ENCODE results near the gene SEPTIN1. TPM values are rescaled to one million over a fixed set of nuclear protein-coding genes. Genes with fewer than 3 reads are reported as not detected.
"Not testable (repeated sequence)": the region's sequence is repeated elsewhere in the genome, so short reads cannot be mapped to it uniquely, and the experiment has no call there.

SEPTIN1 gene
- total and polyA plus RNA-seq, 5 experiments from 2014 or later = 178 to 249 (median 222) TPM

DNA sequence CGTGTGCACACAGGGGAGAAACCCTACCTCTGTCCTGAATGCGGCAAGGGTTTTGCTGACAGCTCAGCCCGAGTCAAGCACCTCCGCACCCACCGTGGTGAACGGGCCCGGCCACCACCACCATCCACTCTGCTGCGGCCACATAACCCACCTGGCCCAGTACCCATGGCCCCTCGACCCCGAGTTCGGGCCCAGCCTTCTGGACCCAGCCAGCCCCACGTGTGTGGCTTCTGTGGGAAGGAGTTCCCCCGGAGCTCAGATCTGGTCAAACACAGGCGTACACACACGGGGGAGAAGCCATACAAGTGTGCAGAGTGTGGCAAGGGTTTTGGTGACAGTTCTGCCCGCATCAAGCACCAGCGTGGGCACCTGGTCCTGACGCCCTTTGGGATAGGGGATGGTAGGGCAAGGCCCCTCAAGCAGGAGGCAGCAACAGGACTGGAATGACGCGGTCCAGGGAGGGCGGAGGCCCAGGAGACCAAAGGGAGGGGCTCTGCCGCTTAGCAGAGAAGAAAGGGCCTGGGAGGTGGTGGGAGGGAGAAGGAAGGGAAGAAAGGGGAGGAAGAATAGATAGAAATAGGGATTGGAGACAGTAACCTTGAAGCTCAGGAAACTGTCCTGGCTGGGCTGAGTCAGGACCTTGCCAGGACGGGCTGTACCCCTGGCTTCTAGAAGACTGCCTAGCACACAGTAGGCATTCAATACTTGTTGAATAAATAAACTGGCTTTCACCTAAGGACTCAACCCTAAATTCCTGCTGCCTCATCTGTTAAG lies 16.5 kb upstream of the SEPTIN1 start:
- POLR2A ChIA-PET = interaction anchor here (0.6 to 2.4 kb wide), 9 partner anchors 8 to 136 kb away, joined by 3 to 12 read pairs (median 5); partner anchors contain the start of genes SEPTIN1, TBC1D10B and ZNF771
- peaks cover 0 to 13% (median 0%) of the 10 kb centered on the region in 3 donors for H3K36me3 Mint-ChIP-seq
- no peaks in the 10 kb centered on the region for H3K27me3 Mint-ChIP-seq
- no peak for DNase-seq
- ATAC-seq = no peak
- H3K4me1 Mint-ChIP-seq = peaks cover 25 to 61% (median 55%) of the 10 kb centered on the region in 4 donors
- peak overlapping the region; percentile 27 to 93 (median 78) for H3K4me3 Mint-ChIP-seq
- H3K9me3 Mint-ChIP-seq = no peaks in the 10 kb centered on the region
- peak overlapping the region in 9 of 10 donors; percentile 8 to 90 (median 58) for H3K27ac Mint-ChIP-seq

DNA sequence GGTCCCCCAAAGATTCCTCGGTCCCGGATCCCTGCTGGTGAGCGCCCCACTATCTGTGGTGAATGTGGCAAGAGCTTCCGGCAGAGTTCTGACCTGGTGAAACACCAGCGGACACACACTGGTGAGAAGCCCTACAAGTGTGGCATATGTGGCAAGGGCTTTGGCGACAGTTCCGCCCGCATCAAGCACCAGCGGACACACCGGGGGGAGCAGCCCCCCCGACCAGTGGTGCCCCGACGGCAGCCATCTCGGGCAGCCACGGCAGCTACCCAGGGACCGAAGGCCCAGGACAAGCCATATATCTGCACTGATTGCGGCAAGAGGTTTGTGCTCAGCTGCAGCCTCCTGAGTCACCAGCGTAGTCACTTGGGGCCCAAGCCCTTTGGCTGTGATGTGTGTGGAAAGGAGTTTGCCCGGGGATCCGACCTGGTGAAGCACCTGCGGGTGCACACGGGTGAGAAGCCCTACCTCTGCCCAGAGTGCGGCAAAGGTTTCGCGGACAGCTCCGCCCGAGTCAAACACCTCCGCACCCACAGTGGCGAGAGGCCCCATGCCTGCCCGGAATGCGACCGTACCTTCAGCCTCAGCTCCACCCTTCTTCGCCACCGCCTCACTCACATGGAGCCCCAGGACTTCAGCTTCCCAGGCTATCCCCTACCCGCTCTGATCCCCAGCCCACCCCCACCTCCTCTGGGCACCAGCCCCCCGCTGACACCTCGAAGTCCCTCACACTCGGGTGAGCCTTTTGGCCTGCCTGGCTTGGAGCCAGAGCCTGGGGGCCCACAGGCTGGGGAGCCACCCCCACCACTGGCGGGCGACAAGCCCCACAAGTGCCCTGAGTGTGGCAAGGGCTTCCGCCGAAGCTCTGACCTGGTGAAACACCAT lies 15.7 kb upstream of the SEPTIN1 start:
- ATAC-seq = no peak
- peaks cover 0 to 13% (median 0%) of the 10 kb centered on the region in 3 donors for H3K36me3 Mint-ChIP-seq
- peaks cover 25 to 61% (median 54%) of the 10 kb centered on the region in 4 donors for H3K4me1 Mint-ChIP-seq
- H3K4me3 Mint-ChIP-seq = peak overlapping the region in 1 of 10 donors; percentile 45
- no peaks in the 10 kb centered on the region for H3K9me3 Mint-ChIP-seq
- no peaks in the 10 kb centered on the region for H3K27me3 Mint-ChIP-seq
- H3K27ac Mint-ChIP-seq = peak overlapping the region in 2 of 10 donors; percentile 20 to 40
- DNase-seq = no peak
- POLR2A ChIA-PET = interaction anchor here (1.0 to 2.4 kb wide), 5 partner anchors 9 to 27 kb away, joined by 4 to 12 read pairs (median 6); partner anchors contain the start of genes SEPTIN1, TBC1D10B and ZNF771

- Mint-ChIP-seq H3K36me3 (peaks cover 0 to 13% (median 0%) of the 10 kb centered on the region in 3 donors), H3K4me3 (peak overlapping the region in 9 of 10 donors; percentile 54 to 92 (median 82)), H3K4me1 (peaks cover 25 to 61% (median 54%) of the 10 kb centered on the region in 4 donors), H3K27ac (peak overlapping the region in 9 of 10 donors; percentile 9 to 86 (median 57)), H3K27me3 (no peaks in the 10 kb centered on the region), H3K9me3 (no peaks in the 10 kb centered on the region)
- DNase-seq (no peak), ATAC-seq (no peak)
- POLR2A ChIA-PET = interaction anchor here (0.7 to 3.1 kb wide), 6 partner anchors 10 to 228 kb away, joined by 4 to 28 read pairs (median 8); partner anchors contain the start of genes TBC1D10B and ZNF771
Measured at GRCh38 chr16:30397056-30397455, 14.7 kb upstream of the SEPTIN1 start.

- Mint-ChIP-seq H3K4me3 (peak overlapping the region; percentile 64 to 92 (median 84)), H3K4me1 (peaks cover 23 to 57% (median 53%) of the 10 kb centered on the region in 4 donors), H3K36me3 (peaks cover 0 to 13% (median 0%) of the 10 kb centered on the region in 3 donors), H3K27ac (peak overlapping the region in 7 of 10 donors; percentile 1 to 86 (median 57))
- DNase-seq, ATAC-seq, H3K27me3 Mint-ChIP-seq, H3K9me3 Mint-ChIP-seq: not testable (repeated sequence)
- POLR2A ChIA-PET = interaction anchor here (0.7 to 3.3 kb wide), 7 partner anchors 11 to 229 kb away, joined by 4 to 82 read pairs (median 27); partner anchors contain the start of genes CORO1A, SEPTIN1, TBC1D10B and ZNF771
Measured at GRCh38 chr16:30396627-30397026, 14.3 kb upstream of the SEPTIN1 start.

DNA sequence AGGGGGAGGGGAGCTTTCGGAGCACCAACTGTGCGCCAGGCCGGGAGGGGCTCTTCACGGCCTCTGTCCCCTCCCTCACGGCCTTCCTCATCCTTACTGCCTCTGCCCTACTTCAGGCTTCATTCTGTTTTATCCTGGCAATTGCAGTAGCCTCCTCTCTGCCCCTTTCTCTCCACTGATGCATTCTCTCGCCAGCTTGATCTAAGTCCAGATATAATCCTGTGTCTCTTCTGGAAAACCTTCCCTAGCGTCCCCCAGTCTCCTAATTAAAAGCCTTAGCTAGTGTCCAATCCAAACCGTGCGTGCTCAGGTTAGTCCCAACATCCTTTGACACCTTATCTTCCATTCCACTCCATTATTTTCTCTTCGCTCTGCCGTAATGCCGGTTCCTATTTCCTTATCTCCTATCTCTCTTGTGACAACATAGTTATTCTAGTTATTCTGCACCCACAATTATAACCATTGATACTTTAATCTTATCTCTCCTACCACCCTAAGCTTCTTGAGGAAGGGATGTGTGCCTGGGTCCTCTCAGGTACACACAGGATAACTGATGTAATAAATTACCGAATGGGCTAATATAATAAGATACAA lies 13.7 kb upstream of the SEPTIN1 start:
- H3K4me1 Mint-ChIP-seq = peaks cover 21 to 52% (median 50%) of the 10 kb centered on the region in 4 donors
- POLR2A ChIA-PET = interaction anchor here (0.7 to 3.3 kb wide), 8 partner anchors 11 to 229 kb away, joined by 4 to 82 read pairs (median 24); partner anchors contain the start of genes CORO1A, SEPTIN1, TBC1D10B and ZNF771
- H3K27ac Mint-ChIP-seq = peak overlapping the region; percentile 1 to 90 (median 82)
- no peak for DNase-seq
- ATAC-seq = no peak
- peak overlapping the region; percentile 72 to 92 (median 84) for H3K4me3 Mint-ChIP-seq
- peaks cover 0 to 13% (median 0%) of the 10 kb centered on the region in 3 donors for H3K36me3 Mint-ChIP-seq
- H3K27me3 Mint-ChIP-seq = no peaks in the 10 kb centered on the region
- no peaks in the 10 kb centered on the region for H3K9me3 Mint-ChIP-seq

DNA sequence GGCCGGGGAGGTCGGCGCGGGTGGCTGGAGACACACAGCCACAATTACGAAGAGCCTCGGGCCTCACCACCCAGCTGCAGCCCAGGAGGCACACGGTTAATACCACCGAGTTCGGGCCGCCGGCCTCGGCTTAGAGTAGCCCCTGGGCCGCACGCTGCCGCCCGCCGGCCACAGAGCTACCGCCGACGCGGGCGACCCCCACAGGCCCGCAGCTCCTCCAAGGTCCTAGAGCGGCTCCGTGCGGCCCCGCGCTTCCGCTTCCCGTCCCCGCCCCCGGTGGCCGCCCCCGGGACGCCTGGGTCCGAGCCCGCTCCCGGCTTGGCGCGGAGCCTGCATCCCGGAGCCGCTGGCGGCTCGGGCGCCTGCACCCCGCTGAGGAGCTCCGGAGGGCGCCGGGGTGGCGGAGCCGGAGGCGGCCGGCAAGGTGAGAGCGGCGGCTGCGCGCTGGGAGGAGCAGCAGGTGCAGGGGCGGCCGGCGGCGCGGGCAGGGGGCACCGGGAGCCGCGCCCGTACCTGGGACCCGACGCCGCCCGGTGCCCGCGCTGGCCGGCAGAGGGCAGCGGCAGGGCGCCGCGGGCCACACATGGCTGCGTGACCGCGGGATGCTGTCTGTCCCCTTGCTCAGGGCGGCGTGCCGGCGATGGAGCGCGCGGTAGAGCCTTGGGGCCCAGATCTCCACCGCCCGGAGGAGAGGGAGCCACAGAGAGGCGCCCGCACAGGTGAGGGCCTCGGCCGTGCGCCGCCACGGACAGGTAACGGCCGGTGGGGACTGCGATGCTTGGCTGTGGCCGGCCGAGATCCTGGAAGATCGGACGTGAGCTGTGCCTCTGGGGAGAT lies 13.0 kb upstream of the SEPTIN1 start, which contains the start of gene ZNF48:
ZNF48 (plus strand) TSS at position 266 of the 837 bp plus-strand sequence; CDS start at position 641, 375 bp downstream.
- Mint-ChIP-seq H3K36me3 (peaks cover 0 to 13% (median 0%) of the 10 kb centered on the region in 3 donors), H3K9me3 (no peaks in the 10 kb centered on the region), H3K4me3 (peak within 1 kb of the TSS; percentile 76 to 94 (median 86)), H3K27me3 (no peaks in the 10 kb centered on the region), H3K4me1 (peaks cover 21 to 49% (median 45%) of the 10 kb centered on the region in 4 donors), H3K27ac (peak within 1 kb of the TSS; percentile 69 to 94 (median 88))
- ATAC-seq (peak; percentile 72), DNase-seq (peak in 9 of 10 donors; percentile 20 to 70 (median 56))
- POLR2A ChIA-PET = interaction anchor here (0.8 to 3.3 kb wide), 11 partner anchors 12 to 330 kb away, joined by 3 to 82 read pairs (median 4); partner anchors contain the start of genes ALDOA, CORO1A, MYL11 and SEPTIN1

- Mint-ChIP-seq H3K4me3 (peak overlapping the region; percentile 76 to 94 (median 84)), H3K36me3 (peaks cover 0 to 13% (median 0%) of the 10 kb centered on the region in 3 donors), H3K27me3 (no peaks in the 10 kb centered on the region), H3K27ac (peak overlapping the region; percentile 67 to 94 (median 81)), H3K9me3 (no peaks in the 10 kb centered on the region), H3K4me1 (peaks cover 21 to 42% (median 39%) of the 10 kb centered on the region in 4 donors)
- DNase-seq (no peak), ATAC-seq (no peak)
- POLR2A ChIA-PET = interaction anchor here (0.8 to 3.3 kb wide), 10 partner anchors 12 to 329 kb away, joined by 3 to 82 read pairs (median 12); partner anchors contain the start of genes ALDOA, MYL11, SEPTIN1 and TBC1D10B
Measured at GRCh38 chr16:30394592-30395154, 12.3 kb upstream of the SEPTIN1 start.

GRCh38 chr16:30383521-30383920 lies 1.2 kb upstream of the SEPTIN1 start:
- POLR2A ChIA-PET = interaction anchor here (0.6 to 8.4 kb wide), 18 partner anchors 8 to 322 kb away, joined by 3 to 166 read pairs (median 10); partner anchors contain the start of genes ALDOA, CD2BP2, CORO1A and DCTPP1
- ATAC-seq (no peak), DNase-seq (no peak)
- H3K4me1 Mint-ChIP-seq = peaks cover 21 to 57% (median 55%) of the 10 kb centered on the region in 4 donors
- H3K4me3 Mint-ChIP-seq = peak overlapping the region; percentile 84 to 100 (median 96)
- H3K27ac Mint-ChIP-seq = peak overlapping the region; percentile 96 to 100 (median 100)
- no peaks in the 10 kb centered on the region for H3K9me3 Mint-ChIP-seq
- peaks cover 0 to 12% (median 3%) of the 10 kb centered on the region in 3 donors for H3K36me3 Mint-ChIP-seq
- no peaks in the 10 kb centered on the region for H3K27me3 Mint-ChIP-seq

GRCh38 chr16:30381291-30382041 lies 895 bp downstream of the SEPTIN1 start:
- ATAC-seq (no peak), DNase-seq (peak in 1 of 10 donors; percentile 6)
- H3K36me3 Mint-ChIP-seq = peaks cover 0 to 15% (median 6%) of the 10 kb centered on the region in 3 donors
- peak overlapping the region; percentile 96 to 100 (median 100) for H3K27ac Mint-ChIP-seq
- H3K4me1 Mint-ChIP-seq = peaks cover 31 to 73% (median 72%) of the 10 kb centered on the region in 4 donors
- no peaks in the 10 kb centered on the region for H3K9me3 Mint-ChIP-seq
- H3K27me3 Mint-ChIP-seq = no peaks in the 10 kb centered on the region
- H3K4me3 Mint-ChIP-seq = peak overlapping the region; percentile 84 to 100 (median 96)
- POLR2A ChIA-PET = interaction anchor here (0.6 to 8.4 kb wide), 16 partner anchors 8 to 786 kb away, joined by 3 to 166 read pairs (median 12); partner anchors contain the start of genes CD2BP2, CORO1A, TBC1D10B and YPEL3
